G401 (cell line): ENCODE data around the gene PNMT. TPM values are rescaled to one million over a fixed set of nuclear protein-coding genes. Genes with fewer than 3 reads are reported as not detected.
A peak's percentile ranks its signal among the peaks of the same experiment; 100 is the strongest.

Experiments
- DNase-seq: peaks from one replicate; pipeline ENCODE4 v3.0.0-alpha.2; 2015; ENCODE audit warnings: low spot score
- in situ Hi-C: cut with HindIII; loops from 2 replicates; pipeline ENCODE4 v1.10.0; 2016; ENCODE audit warnings: low sequenced_read_pairs, mixed read lengths
- total RNA-seq: library from RNA; depleted of rRNA; stranded (reverse); fragments of >200 nt; shearing (Covaris generic); gene quantifications from 2 replicates; pipeline ENCODE4 v1.2.3, GENCODE V29; 2014

PNMT gene
- total RNA-seq, 1 experiment from 2014 or later = not detected

- in situ Hi-C loops = no loop called here
- no peak for DNase-seq
These were observed 2.5 kb upstream of the PNMT start for GRCh38 chr17:39665642-39666224.

- in situ Hi-C loops = no loop called here
- DNase-seq = no peak
These were observed 2.0 kb upstream of the PNMT start for GRCh38 chr17:39666231-39666600.

GRCh38 chr17:39666601-39667261 is 1.5 kb upstream of the PNMT start:
- peak; percentile 36 for DNase-seq
- in situ Hi-C loops = no loop called here

GRCh38 chr17:39667262-39667944 is 850 bp upstream of the PNMT start:
- no peak for DNase-seq
- in situ Hi-C loops = no loop called here

- in situ Hi-C loops = no loop called here
- DNase-seq = no peak
These were observed 1.9 kb downstream of the PNMT start for GRCh38 chr17:39669897-39670735.

- DNase-seq = no peak
- in situ Hi-C loops = no loop called here
These were observed 2.5 kb downstream of the PNMT start for GRCh38 chr17:39670746-39671145.

GRCh38 chr17:39671651-39672521 is 3.6 kb downstream of the PNMT start:
- in situ Hi-C loops = no loop called here
- DNase-seq = peak; percentile 32

- in situ Hi-C loops = no loop called here
- DNase-seq = no peak
These were observed 4.5 kb downstream of the PNMT start for GRCh38 chr17:39672522-39673334.

- DNase-seq = no peak
- in situ Hi-C loops = no loop called here
These were observed 5.3 kb downstream of the PNMT start for GRCh38 chr17:39673335-39674081.

- no peak for DNase-seq
- in situ Hi-C loops = no loop called here
These were observed 5.9 kb downstream of the PNMT start for GRCh38 chr17:39674179-39674578.

GRCh38 chr17:39674702-39675389 is 6.6 kb downstream of the PNMT start:
- no peak for DNase-seq
- in situ Hi-C loops = loop anchor here (25.0 kb wide), 1 partner anchor 312 kb away; the partner anchor contains the start of gene PSMD3

- in situ Hi-C loops = loop anchor here (25.0 kb wide), 1 partner anchor 312 kb away; the partner anchor contains the start of gene PSMD3
- DNase-seq = no peak
These were observed 7.3 kb downstream of the PNMT start for GRCh38 chr17:39675390-39676082.

- no peak for DNase-seq
- in situ Hi-C loops = loop anchor here (25.0 kb wide), 1 partner anchor 311 kb away; the partner anchor contains the start of gene PSMD3
These were observed 8.1 kb downstream of the PNMT start for GRCh38 chr17:39676198-39676819.

GRCh38 chr17:39677072-39677471 is 8.8 kb downstream of the PNMT start:
- DNase-seq = no peak
- in situ Hi-C loops = loop anchor here (25.0 kb wide), 1 partner anchor 310 kb away; the partner anchor contains the start of gene PSMD3

- peak; percentile 26 for DNase-seq
- in situ Hi-C loops = loop anchor here (25.0 kb wide), 1 partner anchor 310 kb away; the partner anchor contains the start of gene PSMD3
These were observed 9.5 kb downstream of the PNMT start for GRCh38 chr17:39677542-39678339.
